Heart left ventricle (tissue), 16 donors: ENCODE results near the gene ALS2CL. TPM values are rescaled to one million over a fixed set of nuclear protein-coding genes. Genes with fewer than 3 reads are reported as not detected.
A peak's percentile ranks its signal among the peaks of the same experiment; 100 is the strongest.

Experiments
- ATAC-seq, 4 donors: fragments of 200-7000 bp; cut with Tn5 transposase; one replicate each; pipeline ENCODE4 v1.9.1; 2020 to 2022; ENCODE audit warnings: moderate library complexity in 4 of 4, mild to moderate bottlenecking in 3 of 4, moderate number of reproducible peaks in 1 of 4
- DNase-seq, 5 donors: peaks; one replicate each; pipeline ENCODE4 v3.0.0-alpha.2; 2020
- H3K27ac ChIP-seq, 12 donors: fragments of 200-600 bp; sonication (generic) in 4 of 12; one replicate each; pipeline versions ENCODE4 v1.5.0 to v1.8.0; 2016 to 2022; ENCODE audit warnings: mild to moderate bottlenecking in 2 of 12
- H3K27me3 ChIP-seq, 9 donors: fragments of 200-600 bp; sonication (generic) in 2 of 9; one replicate each; pipeline versions ENCODE4 v1.5.1 to v1.8.0; 2016 to 2022; ENCODE audit warnings: mild to moderate bottlenecking in 3 of 9
- H3K36me3 ChIP-seq, 9 donors: fragments of 200-600 bp; sonication (generic) in 2 of 9; one replicate each; pipeline versions ENCODE4 v1.5.0 to v1.8.0; 2018 to 2022; ENCODE audit warnings: mild to moderate bottlenecking in 2 of 9
- H3K4me1 ChIP-seq, 12 donors: fragments of 200-600 bp; sonication (generic) in 4 of 12; one replicate each; pipeline versions ENCODE4 v1.5.0 to v1.8.0; 2016 to 2022; ENCODE audit warnings: mild to moderate bottlenecking in 3 of 12
- H3K4me3 ChIP-seq, 12 donors: fragments of 200-600 bp; sonication (generic) in 4 of 12; one replicate each; pipeline versions ENCODE4 v1.5.0 to v1.8.0; 2017 to 2022; ENCODE audit warnings: mild to moderate bottlenecking in 9 of 12, moderate library complexity in 4 of 12
- H3K9me3 ChIP-seq, 12 donors: fragments of 200-600 bp; sonication (generic) in 4 of 12; one replicate each; pipeline versions ENCODE4 v1.5.0 to v1.8.0; 2016 to 2022; ENCODE audit warnings: mild to moderate bottlenecking in 1 of 12
- POLR2A ChIP-seq, 2 donors: fragments of 450-650 bp; IDR thresholded peaks; one replicate each; pipeline ENCODE4 v1.6.1; 2017; ENCODE audit warnings: antibody characterized with exemption in 2 of 2, mild to moderate bottlenecking in 2 of 2, moderate library complexity in 2 of 2
- WGBS, 4 donors: extraction: QIAGEN DNeasy Blood & Tissue Kit in 2 of 4; methylation state at CpG; one replicate each; pipeline versions ENCODE4 v1.1.5 to v1.1.7; 2013 to 2018; 5-methylcytosine and 5-hydroxymethylcytosine counted together
- intact Hi-C, 10 donors: fragments of 100-400 bp; cut with DNase I; formaldehyde crosslinking; loops; one replicate each; pipeline versions ENCODE4 v1.11.1 to v1.14.2; 2022
- polyA plus RNA-seq, 2 donors: library from polyadenylated mRNA; stranded (reverse); fragments of 200-250 nt; gene quantifications; one replicate each; pipeline ENCODE4 v1.2.3, GENCODE V29; 2013
- total RNA-seq, 9 donors: library from RNA; depleted of rRNA in 2 of 9; stranded (reverse); fragments of >200 nt in 2 of 9; fragmentation: NEBNext Ultra II Directional in 3 of 9; extraction: Animal tissue kit (Norgen Biotek cat#: 25700) in 3 of 9; gene quantifications; one replicate each; pipeline versions ENCODE4 v1.1.0 to v1.2.4, GENCODE V29; 2016 to 2023
- TF ChIP-seq, protein P1 (sequence below), 12 donors: fragments of 200-600 bp; sonication (generic) in 4 of 12; IDR thresholded peaks; one replicate each; pipeline versions ENCODE4 v1.5.0 to v1.8.0; 2018 to 2022; ENCODE audit warnings: antibody characterized with exemption in 12 of 12, mild to moderate bottlenecking in 5 of 12
- donor health status: ischemic (EF 13 %, LVEDD 7.1; RV severe dilation, severe dysfunction).
- donor health status: healthy with polysubstance abuse.
- donor health status: DM: no; HTN: yes; CAD: no.
- donor health status: DM: no; HTN: no; CAD: no.
- donor health status: ischemic (EF 25% LVEDD 6.9; RV normal size, moderate dysfunction).
- donor health status: ischemic (EF 25% LVEDD 5.7; RV mildly dilated, moderate dysfunction).
- donor health status: healthy.
- donor health status: DM: yes; HTN: yes; CAD: no.
- donor health status: ischemic (EF 35%, LVEDD 5.7; RV mildly dilated, moderate dysfunction).
- donor health status: nonischemic (EF 11% LVEDD 7.7; RV severe dilation, severe dysfunction).
- donor health status: DM: yes; HTN: yes; CAD: no.
- donor health status: PGD.
- donor health status: ischemic (EF 29% LVEDD 5.4; RV normal size, mild dysfunction).
- donor health status: nonischemic (EF 23%, LVEDD 6.1; RV moderate dilation, normal function).

ALS2CL gene
- total and polyA plus RNA-seq, 11 donors, result 11.8 to 40.7 (median 25.4) TPM

DNA sequence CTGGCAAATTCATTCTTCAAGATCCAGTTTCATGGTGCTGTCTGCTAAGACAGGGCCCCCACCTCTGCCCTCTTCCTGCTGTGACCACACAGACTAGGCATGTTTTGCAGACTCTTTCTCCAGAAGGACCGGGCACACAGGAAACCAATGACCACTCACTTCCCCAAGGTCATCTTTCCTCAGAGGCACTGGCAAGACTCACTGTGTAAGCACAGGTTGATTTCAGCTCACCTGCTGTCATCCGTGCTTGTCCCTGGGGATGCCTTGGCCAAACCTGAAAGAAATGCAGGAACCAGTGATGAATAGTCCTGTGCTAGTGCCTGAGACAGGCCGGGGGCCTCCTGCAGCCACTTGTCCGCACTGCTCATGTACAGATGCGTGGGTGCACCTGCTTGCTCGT is 33.5 kb downstream of the ALS2CL start:
- no peaks in the 10 kb centered on the region for H3K36me3 ChIP-seq
- no peaks in the 10 kb centered on the region for H3K9me3 ChIP-seq
- 53 to 84% (median 83%) methylated on average over 2 to 6 of the region's 6 CpGs for WGBS, 4 donors
- H3K27ac ChIP-seq, result peak overlapping the region in 1 of 12 donors; percentile 90
- H3K27me3 ChIP-seq, result no peaks in the 10 kb centered on the region
- ATAC-seq (no peak), DNase-seq (no peak)
- no peak overlapping the region for H3K4me3 ChIP-seq
- H3K4me1 ChIP-seq, result peaks cover 0 to 50% (median 28%) of the 10 kb centered on the region in 12 donors
- intact Hi-C loops, result loop anchor here in 1 of 10 donors (5.0 to 10.0 kb wide), 2 partner anchors 95 to 232 kb away; partner anchors contain the start of gene LRRC2
- no peak for TF ChIP-seq POLR2A (IDR thresholded peaks at IDR 0.05)
- TF ChIP-seq, protein P1, sequence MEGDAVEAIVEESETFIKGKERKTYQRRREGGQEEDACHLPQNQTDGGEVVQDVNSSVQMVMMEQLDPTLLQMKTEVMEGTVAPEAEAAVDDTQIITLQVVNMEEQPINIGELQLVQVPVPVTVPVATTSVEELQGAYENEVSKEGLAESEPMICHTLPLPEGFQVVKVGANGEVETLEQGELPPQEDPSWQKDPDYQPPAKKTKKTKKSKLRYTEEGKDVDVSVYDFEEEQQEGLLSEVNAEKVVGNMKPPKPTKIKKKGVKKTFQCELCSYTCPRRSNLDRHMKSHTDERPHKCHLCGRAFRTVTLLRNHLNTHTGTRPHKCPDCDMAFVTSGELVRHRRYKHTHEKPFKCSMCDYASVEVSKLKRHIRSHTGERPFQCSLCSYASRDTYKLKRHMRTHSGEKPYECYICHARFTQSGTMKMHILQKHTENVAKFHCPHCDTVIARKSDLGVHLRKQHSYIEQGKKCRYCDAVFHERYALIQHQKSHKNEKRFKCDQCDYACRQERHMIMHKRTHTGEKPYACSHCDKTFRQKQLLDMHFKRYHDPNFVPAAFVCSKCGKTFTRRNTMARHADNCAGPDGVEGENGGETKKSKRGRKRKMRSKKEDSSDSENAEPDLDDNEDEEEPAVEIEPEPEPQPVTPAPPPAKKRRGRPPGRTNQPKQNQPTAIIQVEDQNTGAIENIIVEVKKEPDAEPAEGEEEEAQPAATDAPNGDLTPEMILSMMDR (IDR thresholded peaks at IDR 0.05), result no peak

DNA sequence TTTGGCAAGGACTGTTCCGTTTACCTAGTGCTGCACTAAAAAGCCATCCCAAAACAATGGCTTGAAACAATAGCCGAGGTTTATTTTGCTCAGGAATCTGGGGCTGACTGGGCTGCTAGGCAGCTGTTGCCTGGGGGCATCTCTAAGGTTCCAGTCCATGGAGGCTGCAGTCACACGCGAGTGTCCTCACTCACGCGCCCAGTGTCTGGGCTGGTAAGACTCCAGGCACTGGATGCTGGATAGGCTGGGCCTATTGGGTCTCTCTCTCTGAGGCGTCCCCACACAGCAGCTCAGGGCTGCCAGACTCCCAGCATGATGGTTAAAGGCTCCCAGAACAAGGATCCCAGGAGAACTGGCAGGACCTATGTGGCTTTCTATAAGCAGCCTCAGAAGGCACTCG is 34.2 kb downstream of the ALS2CL start:
- ATAC-seq (no peak), DNase-seq (no peak)
- Histone ChIP-seq H3K36me3 (no peaks in the 10 kb centered on the region), H3K4me3 (no peak overlapping the region), H3K27me3 (no peaks in the 10 kb centered on the region), H3K4me1 (peaks cover 0 to 46% (median 25%) of the 10 kb centered on the region in 12 donors), H3K9me3 (no peaks in the 10 kb centered on the region), H3K27ac (no peak overlapping the region)
- intact Hi-C loops, result no loop called here
- no peak for TF ChIP-seq POLR2A (IDR thresholded peaks at IDR 0.05)
- TF ChIP-seq, protein P1 (IDR thresholded peaks at IDR 0.05), result no peak
- WGBS, 4 donors, result 91 to 93% (median 92%) methylated on average over 8 of the region's 8 CpGs

DNA sequence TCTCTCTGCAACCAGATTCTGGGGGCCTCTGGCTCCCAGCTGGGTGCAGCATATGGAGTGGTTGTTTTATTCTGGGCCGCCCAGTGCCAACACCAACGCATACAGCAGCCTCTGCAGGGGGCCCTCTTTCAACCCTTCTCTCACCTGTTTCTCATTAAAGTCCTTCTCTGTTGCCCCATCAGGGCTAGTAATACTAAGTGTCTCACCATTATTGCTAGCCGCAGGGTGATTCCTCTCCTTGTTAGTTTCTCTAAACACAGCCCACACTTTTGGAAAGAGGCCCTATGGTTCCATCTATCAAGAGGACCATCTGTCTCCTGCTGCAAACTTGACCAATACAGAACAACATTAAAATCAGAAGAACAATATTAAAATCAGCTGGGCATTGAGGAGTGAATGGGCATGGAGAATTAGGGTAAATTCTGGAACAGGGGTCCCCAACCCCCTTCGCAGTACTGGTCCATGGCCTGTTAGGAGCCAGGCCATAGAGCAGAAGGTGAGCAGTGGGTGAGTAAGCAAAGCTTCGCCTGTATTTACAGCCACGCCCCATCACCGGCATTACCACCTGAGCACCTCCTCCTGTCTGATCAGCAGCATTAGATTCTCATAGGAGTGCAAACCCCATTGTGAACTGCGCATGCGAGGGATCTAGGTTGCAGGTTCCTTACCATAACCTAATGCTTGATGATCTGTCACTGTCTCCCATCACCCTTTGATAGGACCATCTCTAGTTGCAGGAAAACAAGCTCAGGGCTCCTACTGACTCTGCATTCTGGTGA is 36.5 kb downstream of the ALS2CL start:
- no peak for DNase-seq
- ATAC-seq, result no peak
- no peaks in the 10 kb centered on the region for H3K27me3 ChIP-seq
- intact Hi-C loops, result no loop called here
- no peak for TF ChIP-seq POLR2A (IDR thresholded peaks at IDR 0.05)
- TF ChIP-seq, protein P1 (IDR thresholded peaks at IDR 0.05), result no peak
- H3K4me3 ChIP-seq, result no peak overlapping the region
- H3K36me3 ChIP-seq, result no peaks in the 10 kb centered on the region
- H3K4me1 ChIP-seq, result peaks cover 0 to 23% (median 9%) of the 10 kb centered on the region in 12 donors
- peaks cover 0 to 5% (median 0%) of the 10 kb centered on the region in 12 donors for H3K9me3 ChIP-seq
- no peak overlapping the region for H3K27ac ChIP-seq
- 89 to 92% (median 89%) methylated on average over 9 of the region's 9 CpGs for WGBS, 4 donors

DNA sequence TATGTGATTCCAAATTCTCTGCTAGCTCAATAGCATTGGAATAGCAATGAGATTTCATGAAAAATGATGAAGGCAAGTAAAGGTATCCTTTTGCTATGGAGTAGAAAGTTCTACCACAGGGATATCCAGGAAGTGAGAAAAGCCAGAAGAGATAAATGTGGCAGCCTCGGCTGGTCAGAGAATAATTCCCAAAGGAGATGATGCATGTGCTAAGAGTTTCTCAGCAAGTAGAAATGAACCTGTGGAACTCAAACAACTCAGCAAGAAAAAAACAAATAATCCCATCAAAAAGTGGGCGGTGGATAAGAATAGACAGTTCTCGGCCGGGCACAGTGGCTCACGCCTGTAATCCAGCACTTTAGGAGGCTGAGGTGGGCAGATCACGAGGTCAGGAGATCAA is 38.2 kb downstream of the ALS2CL start:
- Histone ChIP-seq H3K27ac (no peak overlapping the region), H3K9me3 (peaks cover 0 to 12% (median 0%) of the 10 kb centered on the region in 12 donors), H3K4me1 (peaks cover 0 to 7% (median 2%) of the 10 kb centered on the region in 12 donors), H3K27me3 (no peaks in the 10 kb centered on the region), H3K4me3 (no peak overlapping the region), H3K36me3 (no peaks in the 10 kb centered on the region)
- WGBS, 4 donors, result 58 to 71% (median 69%) methylated on average over 6 of the region's 6 CpGs
- no peak for TF ChIP-seq POLR2A (IDR thresholded peaks at IDR 0.05)
- TF ChIP-seq, protein P1 (IDR thresholded peaks at IDR 0.05), result no peak
- ATAC-seq (no peak), DNase-seq (no peak)
- intact Hi-C loops, result no loop called here
